ENCODE data around the gene CDYL.

DNA sequence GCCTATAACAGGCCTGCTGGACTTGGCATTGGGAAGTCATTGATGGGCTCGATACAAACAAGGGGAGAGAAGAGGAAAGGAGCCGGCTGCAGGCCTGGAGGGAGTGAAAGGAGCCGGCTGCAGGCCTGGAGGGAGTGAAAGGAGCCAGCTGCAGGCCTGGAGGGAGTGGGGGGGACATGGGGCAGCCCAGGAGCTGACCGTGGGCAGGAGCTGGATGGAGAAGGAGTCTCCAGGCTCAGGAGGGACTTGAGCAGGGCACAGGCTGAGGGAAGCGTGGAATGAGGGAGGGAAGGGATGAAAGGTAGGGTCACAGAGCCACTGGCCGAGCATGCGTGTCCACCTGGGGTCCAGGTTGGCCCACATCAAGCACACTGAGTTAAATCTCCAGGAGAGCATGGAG, 195.6 kb downstream of the CDYL start:
- TF ChIP-seq GATA2 (IDR thresholded peaks at IDR 0.05; ENCODE audit: low read depth, low read length): no peak
- no peak for TF ChIP-seq GATA3 (IDR thresholded peaks at IDR 0.05; ENCODE audit: low read depth, low read length)
